ENCODE measurements around the gene RP9. TPM values are rescaled to one million over a fixed set of nuclear protein-coding genes. Genes with fewer than 3 reads are reported as not detected.

RP9 gene
- total RNA-seq, 1 experiment from 2014 or later, result 29.1 TPM

- no peak overlapping the region for H3K4me3 Mint-ChIP-seq (ENCODE audit: unreplicated experiment)
- intact Hi-C loops (cut with micrococcal nuclease), result no loop called here
- no peaks in the 10 kb centered on the region for H3K9me3 Mint-ChIP-seq (ENCODE audit: unreplicated experiment)
- no peak for DNase-seq (ENCODE audit: unreplicated experiment)
- TF ChIP-seq CTCF (IDR thresholded peaks at IDR 0.05; ENCODE audit: unreplicated experiment), result no peak
- POLR2A ChIA-PET, result interaction anchor here (0.6 kb wide), 2 partner anchors 190 to 500 kb away, joined by 3 to 5 read pairs; no protein-coding TSS in a partner anchor
- no TSS peak for BruUV-seq (replicated peaks)
- CTCF ChIA-PET, result interaction anchor here (1.7 kb wide), 1 partner anchor 29 kb away, joined by 5 read pairs; the partner anchor contains the start of gene RP9
- peaks cover 40% of the 10 kb centered on the region for H3K27me3 Mint-ChIP-seq (ENCODE audit: insufficient read depth, unreplicated experiment)
- no peak overlapping the region for H3K27ac Mint-ChIP-seq (ENCODE audit: low read depth, unreplicated experiment)
- peaks cover 4% of the 10 kb centered on the region for H3K36me3 Mint-ChIP-seq (ENCODE audit: insufficient read depth, unreplicated experiment)
- H3K4me1 Mint-ChIP-seq (ENCODE audit: insufficient read depth, unreplicated experiment), result no peaks in the 10 kb centered on the region
These were observed 29.2 kb downstream of the RP9 start for GRCh38 chr7:33079763-33080690.

- Mint-ChIP-seq H3K27ac (ENCODE audit: low read depth, unreplicated experiment) (no peak overlapping the region), H3K9me3 (ENCODE audit: unreplicated experiment) (no peaks in the 10 kb centered on the region), H3K4me3 (ENCODE audit: unreplicated experiment) (no peak overlapping the region), H3K27me3 (ENCODE audit: insufficient read depth, unreplicated experiment) (peaks cover 40% of the 10 kb centered on the region), H3K4me1 (ENCODE audit: insufficient read depth, unreplicated experiment) (no peaks in the 10 kb centered on the region), H3K36me3 (ENCODE audit: insufficient read depth, unreplicated experiment) (peaks cover 4% of the 10 kb centered on the region)
- no TSS peak for BruUV-seq (replicated peaks)
- intact Hi-C loops (cut with micrococcal nuclease), result no loop called here
- ChIA-PET POLR2A (interaction anchor here (0.6 kb wide), 1 partner anchor 190 kb away, joined by 5 read pairs; no protein-coding TSS in a partner anchor), CTCF (interaction anchor here (1.7 to 3.8 kb wide), 2 partner anchors 29 to 30 kb away, joined by 5 to 20 read pairs; partner anchors contain the start of gene RP9)
- DNase-seq (ENCODE audit: unreplicated experiment), result no peak
- TF ChIP-seq CTCF (IDR thresholded peaks at IDR 0.05; ENCODE audit: unreplicated experiment), result no peak
These were observed 30.1 kb downstream of the RP9 start for GRCh38 chr7:33079096-33079495.

GRCh38 chr7:33076737-33077136 is 32.5 kb downstream of the RP9 start:
- DNase-seq (ENCODE audit: unreplicated experiment), result no peak
- H3K9me3 Mint-ChIP-seq (ENCODE audit: unreplicated experiment), result no peaks in the 10 kb centered on the region

More at GRCh38 chr7:33076737-33077136, 32.5 kb downstream of the RP9 start:
- Mint-ChIP-seq H3K4me1 (ENCODE audit: insufficient read depth, unreplicated experiment) (peaks cover 10% of the 10 kb centered on the region), H3K27ac (ENCODE audit: low read depth, unreplicated experiment) (no peak overlapping the region), H3K36me3 (ENCODE audit: insufficient read depth, unreplicated experiment) (peaks cover 4% of the 10 kb centered on the region), H3K4me3 (ENCODE audit: unreplicated experiment) (no peak overlapping the region), H3K27me3 (ENCODE audit: insufficient read depth, unreplicated experiment) (peaks cover 40% of the 10 kb centered on the region)
- BruUV-seq (replicated peaks), result no TSS peak
- TF ChIP-seq CTCF (IDR thresholded peaks at IDR 0.05; ENCODE audit: unreplicated experiment), result no peak
- intact Hi-C loops (cut with micrococcal nuclease), result no loop called here
- ChIA-PET CTCF (interaction anchor here (3.8 kb wide), 1 partner anchor 32 kb away, joined by 20 read pairs; the partner anchor contains the start of gene RP9), POLR2A (no interaction called here)
